ENCODE measurements around the gene TRMU. TPM values are rescaled to one million over a fixed set of nuclear protein-coding genes. Genes with fewer than 3 reads are reported as not detected.

Gene TRMU
- total RNA-seq, 1 donor from 2014 or later = 70.1 TPM

DNA sequence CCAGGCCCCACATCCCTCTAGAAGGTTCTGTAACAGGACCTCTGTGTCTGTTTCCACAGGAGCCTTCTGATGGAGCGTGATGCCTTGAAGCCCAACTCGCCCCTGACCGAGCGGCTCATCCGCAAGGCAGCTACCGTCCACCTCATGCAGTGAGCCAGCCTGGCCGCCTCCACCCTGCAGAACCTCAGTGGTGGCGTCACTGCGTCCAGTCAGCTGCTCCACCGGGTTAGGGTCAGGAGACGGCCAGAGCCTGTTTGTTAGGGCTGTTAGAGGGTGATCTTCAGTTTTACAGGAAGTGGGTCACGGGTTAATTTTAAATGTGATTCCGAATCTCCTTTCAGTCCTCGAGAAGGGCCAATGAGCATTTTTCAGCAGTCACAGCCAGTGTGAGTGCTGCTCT, 42.8 kb upstream of the TRMU start:
- no peak for DNase-seq (ENCODE audit: low spot score)
- no peak overlapping the region for H2AFZ ChIP-seq (replicated peaks)
- no peaks in the 10 kb centered on the region for H3K36me3 ChIP-seq
- H3K27me3 Mint-ChIP-seq (ENCODE audit: insufficient read depth, low read depth) = peaks cover 9% of the 10 kb centered on the region
- H3K4me3 ChIP-seq = no peak overlapping the region
- TF ChIP-seq, protein P1, sequence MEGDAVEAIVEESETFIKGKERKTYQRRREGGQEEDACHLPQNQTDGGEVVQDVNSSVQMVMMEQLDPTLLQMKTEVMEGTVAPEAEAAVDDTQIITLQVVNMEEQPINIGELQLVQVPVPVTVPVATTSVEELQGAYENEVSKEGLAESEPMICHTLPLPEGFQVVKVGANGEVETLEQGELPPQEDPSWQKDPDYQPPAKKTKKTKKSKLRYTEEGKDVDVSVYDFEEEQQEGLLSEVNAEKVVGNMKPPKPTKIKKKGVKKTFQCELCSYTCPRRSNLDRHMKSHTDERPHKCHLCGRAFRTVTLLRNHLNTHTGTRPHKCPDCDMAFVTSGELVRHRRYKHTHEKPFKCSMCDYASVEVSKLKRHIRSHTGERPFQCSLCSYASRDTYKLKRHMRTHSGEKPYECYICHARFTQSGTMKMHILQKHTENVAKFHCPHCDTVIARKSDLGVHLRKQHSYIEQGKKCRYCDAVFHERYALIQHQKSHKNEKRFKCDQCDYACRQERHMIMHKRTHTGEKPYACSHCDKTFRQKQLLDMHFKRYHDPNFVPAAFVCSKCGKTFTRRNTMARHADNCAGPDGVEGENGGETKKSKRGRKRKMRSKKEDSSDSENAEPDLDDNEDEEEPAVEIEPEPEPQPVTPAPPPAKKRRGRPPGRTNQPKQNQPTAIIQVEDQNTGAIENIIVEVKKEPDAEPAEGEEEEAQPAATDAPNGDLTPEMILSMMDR (IDR thresholded peaks at IDR 0.05) = no peak
- TF ChIP-seq EZH2 (IDR thresholded peaks at IDR 0.05) = no peak
- TF ChIP-seq EZH2phosphoT487 (IDR thresholded peaks at IDR 0.05) = no peak
- peaks cover 26% of the 10 kb centered on the region for H3K4me1 Mint-ChIP-seq
- H3K36me3 Mint-ChIP-seq = peaks cover 5% of the 10 kb centered on the region
- H3K4me2 ChIP-seq = no peak overlapping the region
- no peaks in the 10 kb centered on the region for H4K20me1 ChIP-seq (ENCODE audit: low read depth)
- no peaks in the 10 kb centered on the region for H3K9me3 ChIP-seq (ENCODE audit: low read depth)
- no peak overlapping the region for H3K27ac Mint-ChIP-seq
- H3K9me3 Mint-ChIP-seq = no peaks in the 10 kb centered on the region
- H3F3A ChIP-seq (ENCODE audit: low read depth) = peaks cover 9% of the 10 kb centered on the region
- no peak overlapping the region for H3K4me3 Mint-ChIP-seq
- H3K79me2 ChIP-seq (ENCODE audit: low read depth) = peaks cover 7% of the 10 kb centered on the region
- H3K27me3 ChIP-seq = no peaks in the 10 kb centered on the region
- H3K4me1 ChIP-seq = peaks cover 7% of the 10 kb centered on the region
- H3K27ac ChIP-seq = no peak overlapping the region
- H3K9ac ChIP-seq = no peak overlapping the region

DNA sequence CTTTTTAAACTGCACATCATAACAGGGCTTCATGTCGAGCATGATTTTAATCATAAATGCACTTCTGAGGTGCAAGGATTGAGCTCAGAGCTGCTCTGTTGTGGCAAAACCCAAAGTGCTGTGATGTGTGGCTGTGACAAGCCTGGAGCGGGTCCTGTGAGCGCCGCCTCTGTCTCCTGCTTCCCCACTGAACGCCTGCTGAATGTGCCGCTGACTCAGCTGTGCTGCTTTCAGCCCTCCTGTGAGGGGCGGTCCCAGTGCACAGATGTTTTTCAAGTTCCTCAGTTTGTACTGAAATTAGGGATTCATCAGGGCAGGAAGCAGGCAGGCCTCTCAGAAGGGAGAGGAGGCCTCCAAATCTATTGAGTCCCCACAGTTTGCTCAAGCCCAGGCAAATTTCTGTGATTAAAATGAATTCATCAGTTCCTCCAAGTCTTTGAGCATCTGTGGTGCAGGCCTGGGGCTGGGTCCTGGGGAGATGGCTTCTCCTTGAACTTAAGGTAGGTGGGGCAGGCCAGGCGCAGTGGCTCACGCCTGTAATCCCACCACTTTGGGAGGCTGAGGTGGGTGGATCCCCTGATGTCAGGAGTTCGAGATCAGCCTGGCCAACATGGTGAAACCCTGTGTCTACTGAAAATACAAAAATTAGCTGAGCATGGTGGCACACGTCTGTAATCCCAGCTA, 41.8 kb upstream of the TRMU start:
- TF ChIP-seq, protein P1 (IDR thresholded peaks at IDR 0.05) = no peak
- TF ChIP-seq EZH2 (IDR thresholded peaks at IDR 0.05) (no peak), EZH2phosphoT487 (IDR thresholded peaks at IDR 0.05) (no peak)
- H3K27ac Mint-ChIP-seq = peak overlapping the region; percentile 29
- Histone ChIP-seq H3K4me2 (no peak overlapping the region), H3K9ac (no peak overlapping the region), H3K79me2 (ENCODE audit: low read depth) (peaks cover 17% of the 10 kb centered on the region), H3F3A (ENCODE audit: low read depth) (peaks cover 9% of the 10 kb centered on the region), H3K4me1 (peaks cover 15% of the 10 kb centered on the region), H2AFZ (replicated peaks) (no peak overlapping the region), H3K9me3 (ENCODE audit: low read depth) (no peaks in the 10 kb centered on the region), H4K20me1 (ENCODE audit: low read depth) (peaks cover 2% of the 10 kb centered on the region), H3K27me3 (no peaks in the 10 kb centered on the region), H3K27ac (no peak overlapping the region), H3K36me3 (no peaks in the 10 kb centered on the region), H3K4me3 (no peak overlapping the region)
- no peaks in the 10 kb centered on the region for H3K9me3 Mint-ChIP-seq
- DNase-seq (ENCODE audit: low spot score) = no peak
- H3K4me3 Mint-ChIP-seq = peak overlapping the region; percentile 10
- H3K4me1 Mint-ChIP-seq = peaks cover 29% of the 10 kb centered on the region
- peaks cover 9% of the 10 kb centered on the region for H3K27me3 Mint-ChIP-seq (ENCODE audit: insufficient read depth, low read depth)
- peaks cover 7% of the 10 kb centered on the region for H3K36me3 Mint-ChIP-seq

- Histone ChIP-seq H3K4me3 (no peak overlapping the region), H3K4me1 (peaks cover 15% of the 10 kb centered on the region), H4K20me1 (ENCODE audit: low read depth) (peaks cover 11% of the 10 kb centered on the region), H3K79me2 (ENCODE audit: low read depth) (peaks cover 26% of the 10 kb centered on the region), H3K9ac (no peak overlapping the region), H3K9me3 (ENCODE audit: low read depth) (no peaks in the 10 kb centered on the region), H3K36me3 (no peaks in the 10 kb centered on the region), H2AFZ (replicated peaks) (no peak overlapping the region), H3K27ac (no peak overlapping the region), H3F3A (ENCODE audit: low read depth) (peaks cover 9% of the 10 kb centered on the region), H3K27me3 (no peaks in the 10 kb centered on the region), H3K4me2 (no peak overlapping the region)
- TF ChIP-seq, protein P1 (IDR thresholded peaks at IDR 0.05) = no peak
- TF ChIP-seq EZH2 (IDR thresholded peaks at IDR 0.05) (no peak), EZH2phosphoT487 (IDR thresholded peaks at IDR 0.05) (no peak)
- peaks cover 38% of the 10 kb centered on the region for H3K4me1 Mint-ChIP-seq
- H3K36me3 Mint-ChIP-seq = peaks cover 13% of the 10 kb centered on the region
- no peak for DNase-seq (ENCODE audit: low spot score)
- peaks cover 9% of the 10 kb centered on the region for H3K27me3 Mint-ChIP-seq (ENCODE audit: insufficient read depth, low read depth)
- H3K9me3 Mint-ChIP-seq = no peaks in the 10 kb centered on the region
- no peak overlapping the region for H3K27ac Mint-ChIP-seq
- H3K4me3 Mint-ChIP-seq = no peak overlapping the region
These were observed 40.7 kb upstream of the TRMU start for GRCh38 chr22:46294784-46295183.

Data from neural progenitor cell (in vitro differentiated cells).